GM12865 (cell line): Measurements from ENCODE around the gene MS4A18.
A peak's percentile ranks its signal among the peaks of the same experiment; 100 is the strongest.

ENCODE experiments used
- DNase-seq: peaks from one replicate; pipeline ENCODE4 v3.0.0; 2010; ENCODE audit warnings: low read depth
- H3K4me3 ChIP-seq: 2 replicates; pipeline ENCODE4 v1.5.1; 2011; ENCODE audit warnings: mild to moderate bottlenecking, low read depth, low read length, control low read depth
- CTCF ChIP-seq: IDR thresholded peaks from 2 replicates; pipeline ENCODE4 v1.5.1; 2011; ENCODE audit warnings: low read length, control low read depth, low read depth, inconsistent platforms; ENCODE audit not compliant: insufficient read depth; ENCODE audit errors: missing control alignments

MS4A18 gene

GRCh38 chr11:60761436-60762190 lies 37.1 kb downstream of the MS4A18 start:
- DNase-seq: peak; percentile 72
- H3K4me3 ChIP-seq: no peak overlapping the region

GRCh38 chr11:60762851-60763691 lies 38.6 kb downstream of the MS4A18 start:
- peak; percentile 59 for TF ChIP-seq CTCF
- H3K4me3 ChIP-seq: peak overlapping the region; percentile 47
- peak; percentile 95 for DNase-seq

More at GRCh38 chr11:60761436-60762190, 37.1 kb downstream of the MS4A18 start:
- no peak for TF ChIP-seq CTCF

- peak; percentile 76 for DNase-seq
- H3K4me3 ChIP-seq: peak overlapping the region; percentile 47
- peak; percentile 42 for TF ChIP-seq CTCF
Observed at GRCh38 chr11:60763692-60764369, 39.3 kb downstream of the MS4A18 start.

GRCh38 chr11:60764879-60765278 lies 40.4 kb downstream of the MS4A18 start:
- peak; percentile 94 for DNase-seq
- no peak for TF ChIP-seq CTCF
- peak overlapping the region; percentile 47 for H3K4me3 ChIP-seq

GRCh38 chr11:60765355-60765754 lies 40.8 kb downstream of the MS4A18 start:
- DNase-seq: peak; percentile 84
- peak overlapping the region; percentile 3; the same call in 1 of the 2 replicates for H3K4me3 ChIP-seq
- TF ChIP-seq CTCF: no peak

- TF ChIP-seq CTCF: no peak
- H3K4me3 ChIP-seq: no peak overlapping the region
- DNase-seq: no peak
Observed at GRCh38 chr11:60766547-60766946, 42.0 kb downstream of the MS4A18 start.
